Astrocyte (in vitro differentiated cells and primary cell): Measurements from ENCODE around the gene C17orf67. TPM values are rescaled to one million over a fixed set of nuclear protein-coding genes. Genes with fewer than 3 reads are reported as not detected.

ENCODE experiments used
- DNase-seq: peaks from one replicate; pipeline ENCODE4 v3.0.0-alpha.2; 2010; ENCODE audit warnings: low read depth
- FAIRE-seq: peaks from 2 replicates; lab custom pipeline; 2011; peaks lifted over from hg19 to GRCh38; lab: Jason Lieb, UNC
- H2AFZ ChIP-seq: 2 replicates; pipeline ENCODE4 v1.6.0; 2012; ENCODE audit warnings: low read depth, low read length, inconsistent platforms
- H3K27ac ChIP-seq: 2 replicates; pipeline ENCODE4 v1.5.1; 2011; ENCODE audit warnings: low read depth, low read length, inconsistent platforms
- H3K27me3 ChIP-seq: 2 replicates; pipeline ENCODE4 v1.6.0; 2011; ENCODE audit warnings: low read length, inconsistent platforms; ENCODE audit not compliant: insufficient read depth
- H3K36me3 ChIP-seq: 2 replicates; pipeline ENCODE4 v1.5.1; 2011; ENCODE audit warnings: low read length, inconsistent platforms; ENCODE audit not compliant: insufficient read depth
- H3K4me1 ChIP-seq: 2 replicates; pipeline ENCODE4 v1.5.1; 2011; ENCODE audit warnings: low read length, inconsistent platforms; ENCODE audit not compliant: insufficient read depth
- H3K4me2 ChIP-seq: 2 replicates; pipeline ENCODE4 v1.6.0; 2012; ENCODE audit warnings: low read length, inconsistent platforms
- H3K4me3 ChIP-seq: 2 replicates; pipeline ENCODE4 v1.5.1; 2011; ENCODE audit warnings: low read depth, mild to moderate bottlenecking, low read length, inconsistent platforms; ENCODE audit not compliant: insufficient read depth
- H3K79me2 ChIP-seq: 2 replicates; pipeline ENCODE4 v1.6.0; 2012; ENCODE audit warnings: mild to moderate bottlenecking, low read length, inconsistent platforms; ENCODE audit not compliant: insufficient read depth
- H3K9ac ChIP-seq: 2 replicates; pipeline ENCODE4 v1.6.0; 2012; ENCODE audit warnings: mild to moderate bottlenecking, low read length, inconsistent platforms
- H3K9me3 ChIP-seq: 2 replicates; pipeline ENCODE4 v1.5.1; 2012; ENCODE audit warnings: low read depth, mild to moderate bottlenecking, low read length, inconsistent platforms; ENCODE audit not compliant: insufficient read depth
- H4K20me1 ChIP-seq: 2 replicates; pipeline ENCODE4 v1.6.0; 2012; ENCODE audit warnings: low read length, inconsistent platforms; ENCODE audit not compliant: insufficient read depth
- H3K27ac Mint-ChIP-seq: one replicate; pipeline ENCODE4 v1.8.0; 2021; ENCODE audit warnings: mild to moderate bottlenecking, mixed read lengths; ENCODE audit not compliant: unreplicated experiment
- H3K27me3 Mint-ChIP-seq: one replicate; pipeline ENCODE4 v1.8.0; 2021; ENCODE audit warnings: low read depth, mixed read lengths; ENCODE audit not compliant: unreplicated experiment
- H3K36me3 Mint-ChIP-seq: one replicate; pipeline ENCODE4 v1.8.0; 2021; ENCODE audit warnings: low read depth, mixed read lengths; ENCODE audit not compliant: unreplicated experiment
- H3K4me1 Mint-ChIP-seq: one replicate; pipeline ENCODE4 v1.8.0; 2021; ENCODE audit warnings: low read depth, mixed read lengths; ENCODE audit not compliant: unreplicated experiment
- H3K4me3 Mint-ChIP-seq: one replicate; pipeline ENCODE4 v1.8.0; 2021; ENCODE audit warnings: mild to moderate bottlenecking, moderate library complexity, mixed read lengths; ENCODE audit not compliant: unreplicated experiment
- H3K9me3 Mint-ChIP-seq: one replicate; pipeline ENCODE4 v1.8.0; 2021; ENCODE audit warnings: mild to moderate bottlenecking, mixed read lengths; ENCODE audit not compliant: unreplicated experiment
- EZH2 ChIP-seq: IDR thresholded peaks from 2 replicates; pipeline ENCODE4 v1.6.1; 2012; ENCODE audit warnings: mild to moderate bottlenecking, low read length, inconsistent platforms; ENCODE audit not compliant: insufficient read depth
- total RNA-seq: library from RNA; stranded (reverse); gene quantifications from 2 replicates; pipeline ENCODE4 v1.2.1, GENCODE V29; 2021
- TF ChIP-seq, protein P1 (sequence below): IDR thresholded peaks from 2 replicates; pipeline ENCODE4 v1.5.1; 2011; ENCODE audit warnings: low read depth, mild to moderate bottlenecking, inconsistent platforms, low read length, moderate library complexity; ENCODE audit not compliant: insufficient read depth

Gene C17orf67
- total RNA-seq, 1 donor from 2014 or later = 2.8 TPM

DNA sequence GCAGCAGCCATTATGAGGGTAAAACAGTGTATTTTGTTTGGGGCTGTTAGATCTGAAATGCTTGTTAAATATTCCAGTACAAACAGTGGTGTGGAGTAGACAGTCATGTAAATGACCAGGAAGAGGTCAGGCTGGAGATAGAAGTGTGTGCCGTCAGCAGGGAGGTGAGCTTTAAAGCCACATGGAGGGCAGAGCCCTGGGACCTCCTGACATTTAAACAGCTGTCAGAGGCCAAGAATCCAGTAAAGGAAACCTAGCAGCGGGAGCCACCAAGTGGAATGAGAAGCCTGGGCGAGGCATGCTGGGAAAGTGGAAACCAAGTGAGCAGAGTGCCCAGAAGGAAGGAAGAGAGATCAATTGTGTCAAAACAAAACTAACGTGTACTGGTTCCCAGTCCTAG is 26.8 kb downstream of the C17orf67 start:
- Histone ChIP-seq H3K79me2 (no peaks in the 10 kb centered on the region), H3K27ac (no peak overlapping the region), H3K4me3 (no peak overlapping the region), H3K4me2 (no peak overlapping the region), H3K27me3 (no peaks in the 10 kb centered on the region), H3K9ac (no peak overlapping the region), H3K36me3 (no peaks in the 10 kb centered on the region), H3K9me3 (no peaks in the 10 kb centered on the region), H4K20me1 (no peaks in the 10 kb centered on the region), H2AFZ (no peak overlapping the region), H3K4me1 (no peaks in the 10 kb centered on the region)
- H3K4me3 Mint-ChIP-seq = no peak overlapping the region
- peaks cover 2% of the 10 kb centered on the region for H3K27me3 Mint-ChIP-seq
- no peak for FAIRE-seq
- no peaks in the 10 kb centered on the region for H3K9me3 Mint-ChIP-seq
- H3K4me1 Mint-ChIP-seq = no peaks in the 10 kb centered on the region
- no peak for TF ChIP-seq EZH2
- TF ChIP-seq, protein P1, sequence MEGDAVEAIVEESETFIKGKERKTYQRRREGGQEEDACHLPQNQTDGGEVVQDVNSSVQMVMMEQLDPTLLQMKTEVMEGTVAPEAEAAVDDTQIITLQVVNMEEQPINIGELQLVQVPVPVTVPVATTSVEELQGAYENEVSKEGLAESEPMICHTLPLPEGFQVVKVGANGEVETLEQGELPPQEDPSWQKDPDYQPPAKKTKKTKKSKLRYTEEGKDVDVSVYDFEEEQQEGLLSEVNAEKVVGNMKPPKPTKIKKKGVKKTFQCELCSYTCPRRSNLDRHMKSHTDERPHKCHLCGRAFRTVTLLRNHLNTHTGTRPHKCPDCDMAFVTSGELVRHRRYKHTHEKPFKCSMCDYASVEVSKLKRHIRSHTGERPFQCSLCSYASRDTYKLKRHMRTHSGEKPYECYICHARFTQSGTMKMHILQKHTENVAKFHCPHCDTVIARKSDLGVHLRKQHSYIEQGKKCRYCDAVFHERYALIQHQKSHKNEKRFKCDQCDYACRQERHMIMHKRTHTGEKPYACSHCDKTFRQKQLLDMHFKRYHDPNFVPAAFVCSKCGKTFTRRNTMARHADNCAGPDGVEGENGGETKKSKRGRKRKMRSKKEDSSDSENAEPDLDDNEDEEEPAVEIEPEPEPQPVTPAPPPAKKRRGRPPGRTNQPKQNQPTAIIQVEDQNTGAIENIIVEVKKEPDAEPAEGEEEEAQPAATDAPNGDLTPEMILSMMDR = no peak
- H3K36me3 Mint-ChIP-seq = no peaks in the 10 kb centered on the region
- no peak overlapping the region for H3K27ac Mint-ChIP-seq
- no peak for DNase-seq

DNA sequence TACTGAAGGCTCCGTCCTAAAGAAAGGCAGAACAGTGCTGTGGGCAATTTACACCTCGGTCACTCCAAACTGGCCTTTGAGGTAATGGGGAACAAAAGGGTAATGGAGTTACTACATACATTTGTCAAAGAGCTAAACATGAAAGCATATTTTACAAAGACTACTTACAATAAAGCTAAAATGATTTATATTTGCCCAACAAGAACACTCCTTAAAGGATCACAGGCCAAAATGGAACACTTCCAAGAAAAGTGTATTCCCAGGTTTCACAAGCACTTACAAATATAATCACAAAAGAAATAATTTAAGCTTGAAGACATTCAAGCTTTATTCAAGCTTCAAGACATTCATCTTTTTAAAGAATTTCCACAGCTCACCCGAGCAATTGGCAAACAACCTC is 29.3 kb downstream of the C17orf67 start:
- Histone ChIP-seq H3K4me2 (no peak overlapping the region), H2AFZ (no peak overlapping the region)
- no peak for FAIRE-seq

DNA sequence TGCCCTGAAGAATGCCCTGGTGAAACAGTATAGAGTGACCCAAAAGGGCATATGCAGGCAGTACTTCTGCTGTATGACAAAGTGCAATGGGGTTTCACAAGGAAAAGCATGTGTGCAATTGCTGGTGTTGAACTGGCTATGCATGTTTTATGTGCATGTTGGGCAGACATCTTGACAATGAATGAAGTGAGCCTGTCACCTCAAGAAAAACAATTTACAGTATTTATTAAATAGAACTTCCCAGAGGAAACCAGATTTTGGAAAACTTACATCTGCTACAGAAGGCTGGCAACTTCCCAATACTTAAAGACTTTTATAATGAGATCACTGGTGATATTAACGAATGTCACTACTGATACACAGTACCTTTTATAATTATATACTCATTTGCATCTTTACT is 30.6 kb downstream of the C17orf67 start:
- Histone ChIP-seq H3K9ac (no peak overlapping the region), H3K4me3 (no peak overlapping the region), H3K27ac (no peak overlapping the region), H3K4me1 (no peaks in the 10 kb centered on the region), H3K27me3 (no peaks in the 10 kb centered on the region), H2AFZ (no peak overlapping the region), H3K36me3 (no peaks in the 10 kb centered on the region), H4K20me1 (no peaks in the 10 kb centered on the region), H3K79me2 (no peaks in the 10 kb centered on the region), H3K4me2 (no peak overlapping the region), H3K9me3 (no peaks in the 10 kb centered on the region)
- no peak for FAIRE-seq
- Mint-ChIP-seq H3K9me3 (peaks cover 3% of the 10 kb centered on the region), H3K27me3 (peaks cover 4% of the 10 kb centered on the region), H3K36me3 (peaks cover 2% of the 10 kb centered on the region), H3K27ac (no peak overlapping the region), H3K4me3 (no peak overlapping the region), H3K4me1 (peaks cover 6% of the 10 kb centered on the region)
- no peak for DNase-seq
- TF ChIP-seq, protein P1 = no peak
- no peak for TF ChIP-seq EZH2

More for the DNA sequence above, 29.3 kb downstream of the C17orf67 start:
- no peaks in the 10 kb centered on the region for H3K9me3 ChIP-seq
- H3K79me2 ChIP-seq = no peaks in the 10 kb centered on the region
- H3K36me3 ChIP-seq = no peaks in the 10 kb centered on the region
- Mint-ChIP-seq H3K36me3 (peaks cover 2% of the 10 kb centered on the region), H3K9me3 (no peaks in the 10 kb centered on the region), H3K4me3 (no peak overlapping the region), H3K27me3 (peaks cover 2% of the 10 kb centered on the region), H3K27ac (no peak overlapping the region), H3K4me1 (no peaks in the 10 kb centered on the region)
- no peak overlapping the region for H3K4me3 ChIP-seq
- H3K4me1 ChIP-seq = no peaks in the 10 kb centered on the region
- no peak for DNase-seq
- no peak overlapping the region for H3K27ac ChIP-seq
- H3K9ac ChIP-seq = no peak overlapping the region
- TF ChIP-seq, protein P1 = no peak
- no peak for TF ChIP-seq EZH2
- H3K27me3 ChIP-seq = no peaks in the 10 kb centered on the region
- H4K20me1 ChIP-seq = no peaks in the 10 kb centered on the region
